ENCODE measurements around the gene SSUH2. TPM values are rescaled to one million over a fixed set of nuclear protein-coding genes. Genes with fewer than 3 reads are reported as not detected.

Gene SSUH2
- polyA plus RNA-seq, 3 donors: not detected

DNA sequence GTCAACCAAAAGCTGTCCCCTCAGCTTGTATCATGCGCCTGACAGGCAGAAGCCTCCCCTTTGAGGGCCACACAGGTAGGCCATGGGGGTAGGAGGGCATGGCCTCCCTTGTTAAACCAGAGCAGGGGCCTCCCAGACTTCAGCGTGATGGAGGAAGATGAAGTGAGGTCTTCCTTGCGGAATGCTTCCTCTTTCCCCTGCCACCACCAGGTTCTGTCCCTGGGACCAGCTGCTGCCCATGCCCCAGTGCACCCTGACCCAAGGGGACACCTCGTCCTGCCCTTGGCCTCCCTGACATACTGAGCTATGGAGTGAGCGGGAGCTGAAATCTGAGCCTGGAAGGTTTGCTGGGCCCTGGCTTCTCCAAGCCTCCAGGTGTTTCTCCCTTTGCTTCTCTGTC, 26.7 kb downstream of the SSUH2 start:
- Mint-ChIP-seq H3K4me3 (no peak overlapping the region), H3K27me3 (ENCODE audit: low read depth in 3 of 3) (peaks cover 0 to 2% (median 0%) of the 10 kb centered on the region in 3 donors), H3K9me3 (peaks cover 0 to 13% (median 8%) of the 10 kb centered on the region in 7 donors), H3K4me1 (no peaks in the 10 kb centered on the region), H3K27ac (no peak overlapping the region), H3K36me3 (no peaks in the 10 kb centered on the region)
- peaks cover 6 to 20% of the 10 kb centered on the region in 2 donors for H3K9me3 ChIP-seq (replicated peaks in 1 of 2; ENCODE audit: control insufficient read depth in 1 of 2, insufficient read depth in 1 of 2, low read length in 2 of 2)
- H3K4me3 ChIP-seq (replicated peaks in 1 of 3; ENCODE audit: low read depth in 2 of 3, low read length in 3 of 3): no peak overlapping the region
- H3K9ac ChIP-seq (ENCODE audit: insufficient read depth, low read length, poor library complexity, severe bottlenecking): no peak overlapping the region
- 95% methylated on average over 2 of the region's 5 CpGs for WGBS (ENCODE audit: insufficient coverage)
- no peak for TF ChIP-seq CTCF (IDR thresholded peaks at IDR 0.05)
- no peaks in the 10 kb centered on the region for H4K20me1 ChIP-seq (ENCODE audit: insufficient read depth, low read length)
- H3K36me3 ChIP-seq (replicated peaks in 1 of 2; ENCODE audit: control insufficient read depth in 1 of 2, insufficient read depth in 2 of 2, low read length in 2 of 2): no peaks in the 10 kb centered on the region
- H3K27me3 ChIP-seq (ENCODE audit: control insufficient read depth in 2 of 2, insufficient read depth in 2 of 2, low read length in 2 of 2): no peaks in the 10 kb centered on the region
- DNase-seq: no peak
- H3K27ac ChIP-seq (ENCODE audit: low read depth in 1 of 2, low read length in 2 of 2): no peak overlapping the region
- no peak overlapping the region for H2AFZ ChIP-seq (ENCODE audit: insufficient read depth, low read depth, low read length, poor library complexity, severe bottlenecking)
- H3K79me2 ChIP-seq (ENCODE audit: insufficient read depth, low read length): no peaks in the 10 kb centered on the region
- intact Hi-C loops (cut with micrococcal nuclease): no loop called here
- H3K4me2 ChIP-seq (replicated peaks; ENCODE audit: extremely low read depth, low read length, poor library complexity, severe bottlenecking): no peak overlapping the region
- no peaks in the 10 kb centered on the region for H3K4me1 ChIP-seq (ENCODE audit: control insufficient read depth in 1 of 2, insufficient read depth in 2 of 2, low read length in 2 of 2)

- no peaks in the 10 kb centered on the region for H3K79me2 ChIP-seq (ENCODE audit: insufficient read depth, low read length)
- H3K9me3 ChIP-seq (replicated peaks in 1 of 2; ENCODE audit: control insufficient read depth in 1 of 2, insufficient read depth in 1 of 2, low read length in 2 of 2): no peaks in the 10 kb centered on the region
- no peaks in the 10 kb centered on the region for H4K20me1 ChIP-seq (ENCODE audit: insufficient read depth, low read length)
- no peak overlapping the region for H3K9ac ChIP-seq (ENCODE audit: insufficient read depth, low read length, poor library complexity, severe bottlenecking)
- no peak overlapping the region for H2AFZ ChIP-seq (ENCODE audit: insufficient read depth, low read depth, low read length, poor library complexity, severe bottlenecking)
- H3K4me1 Mint-ChIP-seq: no peaks in the 10 kb centered on the region
- no peaks in the 10 kb centered on the region for H3K36me3 ChIP-seq (replicated peaks in 1 of 2; ENCODE audit: control insufficient read depth in 1 of 2, insufficient read depth in 2 of 2, low read length in 2 of 2)
- no peak overlapping the region for H3K4me3 ChIP-seq (replicated peaks in 1 of 3; ENCODE audit: low read depth in 2 of 3, low read length in 3 of 3)
- H3K27ac Mint-ChIP-seq: no peak overlapping the region
- H3K4me1 ChIP-seq (ENCODE audit: control insufficient read depth in 1 of 2, insufficient read depth in 2 of 2, low read length in 2 of 2): no peaks in the 10 kb centered on the region
- TF ChIP-seq CTCF (IDR thresholded peaks at IDR 0.05): no peak
- H3K36me3 Mint-ChIP-seq: no peaks in the 10 kb centered on the region
- H3K4me2 ChIP-seq (replicated peaks; ENCODE audit: extremely low read depth, low read length, poor library complexity, severe bottlenecking): no peak overlapping the region
- H3K27me3 ChIP-seq (ENCODE audit: control insufficient read depth in 2 of 2, insufficient read depth in 2 of 2, low read length in 2 of 2): no peaks in the 10 kb centered on the region
- no peak for DNase-seq
- intact Hi-C loops (cut with micrococcal nuclease): no loop called here
- peaks cover 0 to 1% (median 0%) of the 10 kb centered on the region in 3 donors for H3K27me3 Mint-ChIP-seq (ENCODE audit: low read depth in 3 of 3)
- H3K27ac ChIP-seq (ENCODE audit: low read depth in 1 of 2, low read length in 2 of 2): no peak overlapping the region
- 97% methylated on average over 6 of the region's 8 CpGs for WGBS (ENCODE audit: insufficient coverage)
- H3K4me3 Mint-ChIP-seq: no peak overlapping the region
- peaks cover 0 to 4% (median 1%) of the 10 kb centered on the region in 7 donors for H3K9me3 Mint-ChIP-seq
Observed at GRCh38 chr3:8610951-8611350, 33.6 kb downstream of the SSUH2 start.
